ENCODE measurements around the gene JMJD1C. TPM values are rescaled to one million over a fixed set of nuclear protein-coding genes. Genes with fewer than 3 reads are reported as not detected.
"Not testable (repeated sequence)": the region's sequence is repeated elsewhere in the genome, so short reads cannot be mapped to it uniquely, and the experiment has no call there.

JMJD1C gene
- total RNA-seq, 1 donor from 2014 or later = 65.0 TPM

DNA sequence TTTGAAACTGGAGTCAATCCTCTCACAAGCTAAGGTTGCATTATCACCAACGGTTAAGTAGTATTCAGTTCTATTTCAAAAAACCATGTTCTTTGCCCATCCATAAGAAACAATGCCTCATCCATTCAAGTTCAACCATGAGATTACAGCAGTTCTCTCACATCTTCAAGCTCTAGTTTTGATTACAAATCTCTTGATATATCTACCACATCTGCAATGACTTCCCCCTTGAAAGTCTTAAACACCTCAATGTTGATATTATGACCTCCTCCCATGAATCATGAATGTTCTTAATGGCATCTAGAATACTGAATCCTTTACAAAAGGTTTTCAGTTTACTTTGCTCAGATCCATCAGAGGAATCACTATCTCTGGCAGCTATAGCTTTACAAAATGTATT lies 81.8 kb downstream of the JMJD1C start:
- no peaks in the 10 kb centered on the region for H3K4me1 ChIP-seq
- H3K27ac ChIP-seq = no peak overlapping the region
- intact Hi-C loops (cut with DNase I) = no loop called here
- TF ChIP-seq, protein P1, sequence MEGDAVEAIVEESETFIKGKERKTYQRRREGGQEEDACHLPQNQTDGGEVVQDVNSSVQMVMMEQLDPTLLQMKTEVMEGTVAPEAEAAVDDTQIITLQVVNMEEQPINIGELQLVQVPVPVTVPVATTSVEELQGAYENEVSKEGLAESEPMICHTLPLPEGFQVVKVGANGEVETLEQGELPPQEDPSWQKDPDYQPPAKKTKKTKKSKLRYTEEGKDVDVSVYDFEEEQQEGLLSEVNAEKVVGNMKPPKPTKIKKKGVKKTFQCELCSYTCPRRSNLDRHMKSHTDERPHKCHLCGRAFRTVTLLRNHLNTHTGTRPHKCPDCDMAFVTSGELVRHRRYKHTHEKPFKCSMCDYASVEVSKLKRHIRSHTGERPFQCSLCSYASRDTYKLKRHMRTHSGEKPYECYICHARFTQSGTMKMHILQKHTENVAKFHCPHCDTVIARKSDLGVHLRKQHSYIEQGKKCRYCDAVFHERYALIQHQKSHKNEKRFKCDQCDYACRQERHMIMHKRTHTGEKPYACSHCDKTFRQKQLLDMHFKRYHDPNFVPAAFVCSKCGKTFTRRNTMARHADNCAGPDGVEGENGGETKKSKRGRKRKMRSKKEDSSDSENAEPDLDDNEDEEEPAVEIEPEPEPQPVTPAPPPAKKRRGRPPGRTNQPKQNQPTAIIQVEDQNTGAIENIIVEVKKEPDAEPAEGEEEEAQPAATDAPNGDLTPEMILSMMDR (IDR thresholded peaks at IDR 0.05) = no peak
- H3K4me3 ChIP-seq = no peak overlapping the region
- no peaks in the 10 kb centered on the region for H3K36me3 ChIP-seq
- no peaks in the 10 kb centered on the region for H3K9me3 ChIP-seq
- no peak for DNase-seq (ENCODE audit: low spot score in 2 of 2)
- no peaks in the 10 kb centered on the region for H3K27me3 ChIP-seq

DNA sequence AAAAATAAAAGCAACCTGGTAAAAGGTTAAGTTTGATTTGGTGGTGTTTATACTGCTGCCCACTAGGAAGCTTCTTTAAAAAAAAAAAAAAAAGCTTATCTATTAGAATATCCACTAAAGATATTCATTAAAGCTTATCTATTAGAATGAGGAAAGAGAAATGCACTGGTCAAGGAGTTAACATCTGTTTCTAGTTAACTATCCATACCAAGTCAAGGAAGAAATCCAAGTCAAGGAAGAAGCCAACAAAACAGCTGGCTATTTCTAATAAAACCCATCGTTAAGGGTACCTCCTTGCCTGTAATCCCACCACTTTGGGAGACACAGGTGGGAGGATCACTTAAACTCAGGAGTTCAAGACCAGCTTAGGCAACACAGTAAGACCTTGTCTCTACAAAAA lies 82.6 kb downstream of the JMJD1C start:
- Histone ChIP-seq H3K4me1 (no peaks in the 10 kb centered on the region), H3K27ac (no peak overlapping the region), H3K4me3 (no peak overlapping the region), H3K36me3 (no peaks in the 10 kb centered on the region), H3K9me3 (no peaks in the 10 kb centered on the region), H3K27me3 (no peaks in the 10 kb centered on the region)
- DNase-seq (ENCODE audit: low spot score in 2 of 2) = no peak
- intact Hi-C loops (cut with DNase I) = no loop called here
- TF ChIP-seq, protein P1 (IDR thresholded peaks at IDR 0.05) = no peak

DNA sequence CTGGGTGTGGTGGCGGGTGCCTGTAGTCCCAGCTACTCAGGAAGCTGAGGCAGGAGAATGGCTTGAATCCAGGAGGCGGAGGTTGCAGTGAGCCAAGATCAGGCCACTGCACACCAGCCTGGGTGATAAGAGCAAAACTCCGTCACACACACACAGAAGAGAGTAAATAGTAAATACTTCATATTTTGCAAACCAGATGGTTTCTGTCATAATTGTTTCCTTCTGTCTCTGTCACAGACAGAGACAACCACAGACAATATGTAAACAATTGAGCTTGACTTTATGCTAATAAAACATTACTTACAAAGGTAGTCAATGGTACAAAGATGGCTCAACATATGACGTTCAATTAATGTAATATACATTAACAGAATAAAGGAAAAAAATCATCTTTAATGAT lies 83.7 kb downstream of the JMJD1C start:
- no peaks in the 10 kb centered on the region for H3K36me3 ChIP-seq
- H3K9me3 ChIP-seq = no peaks in the 10 kb centered on the region
- TF ChIP-seq, protein P1 (IDR thresholded peaks at IDR 0.05) = no peak
- no peaks in the 10 kb centered on the region for H3K4me1 ChIP-seq
- no peak overlapping the region for H3K4me3 ChIP-seq
- no peak overlapping the region for H3K27ac ChIP-seq
- no peaks in the 10 kb centered on the region for H3K27me3 ChIP-seq
- intact Hi-C loops (cut with DNase I) = no loop called here
- DNase-seq (ENCODE audit: low spot score in 2 of 2) = no peak

DNA sequence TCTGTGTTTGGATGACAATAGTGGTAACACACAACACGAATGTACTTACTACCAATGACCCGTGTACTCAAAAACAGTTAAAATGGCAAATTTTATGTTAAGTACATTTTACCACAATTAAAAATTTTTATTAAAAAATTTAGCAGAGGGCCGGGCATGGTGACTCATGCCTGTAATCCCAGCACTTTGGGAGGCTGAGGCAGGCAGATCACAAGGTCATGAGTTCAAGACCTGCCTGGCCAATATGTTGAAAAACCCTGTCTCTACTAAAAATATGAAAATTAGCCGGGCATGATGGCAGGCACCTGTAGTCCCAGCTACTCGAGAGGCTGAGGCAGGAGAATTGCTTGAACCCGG lies 88.5 kb downstream of the JMJD1C start:
- H3K27ac ChIP-seq; intact Hi-C loops (cut with DNase I); DNase-seq (ENCODE audit: low spot score in 2 of 2); H3K9me3 ChIP-seq; H3K4me3 ChIP-seq; H3K36me3 ChIP-seq; H3K27me3 ChIP-seq: not testable (repeated sequence)
- H3K4me1 ChIP-seq = peaks cover 0 to 11% of the 10 kb centered on the region in 2 donors

GRCh38 chr10:63376560-63377304 lies 89.0 kb downstream of the JMJD1C start:
- DNase-seq (ENCODE audit: low spot score in 2 of 2) = no peak
- Histone ChIP-seq H3K9me3 (no peaks in the 10 kb centered on the region), H3K4me3 (no peak overlapping the region), H3K27ac (no peak overlapping the region), H3K4me1 (peaks cover 0 to 11% of the 10 kb centered on the region in 2 donors), H3K36me3 (no peaks in the 10 kb centered on the region), H3K27me3 (no peaks in the 10 kb centered on the region)
- intact Hi-C loops (cut with DNase I) = no loop called here
- TF ChIP-seq, protein P1 (IDR thresholded peaks at IDR 0.05) = no peak

DNA sequence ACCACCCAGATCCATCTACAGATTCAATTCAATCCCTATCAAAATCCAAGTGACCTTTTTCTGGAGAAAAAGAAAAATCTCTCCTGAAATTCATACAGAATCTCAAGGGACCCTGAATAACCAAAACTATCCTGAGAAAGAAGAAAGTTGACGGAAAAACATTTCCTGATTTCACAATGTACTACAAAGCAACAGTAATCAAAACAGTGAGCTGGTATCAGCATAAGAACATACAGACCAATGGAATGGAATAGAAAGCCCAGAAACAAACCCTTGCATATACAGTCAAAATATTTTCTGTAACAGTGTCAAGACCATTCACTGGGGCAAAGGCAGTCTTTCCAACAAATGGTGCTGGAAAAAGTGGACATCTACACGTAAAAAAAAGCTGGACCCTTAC lies 89.9 kb downstream of the JMJD1C start:
- intact Hi-C loops (cut with DNase I) = no loop called here
- no peaks in the 10 kb centered on the region for H3K36me3 ChIP-seq
- H3K27me3 ChIP-seq = no peaks in the 10 kb centered on the region
- H3K9me3 ChIP-seq = no peaks in the 10 kb centered on the region
- H3K27ac ChIP-seq = peak overlapping the region in 1 of 2 donors; percentile 14
- H3K4me3 ChIP-seq = no peak overlapping the region
- TF ChIP-seq, protein P1 (IDR thresholded peaks at IDR 0.05) = no peak
- peaks cover 0 to 11% of the 10 kb centered on the region in 2 donors for H3K4me1 ChIP-seq
- DNase-seq (ENCODE audit: low spot score in 2 of 2) = no peak

Measured in ascending aorta (tissue), 2 donors.